GM21447 (cell line): ENCODE results near the gene MYL1.

Source experiments
- ATAC-seq: cut with Tn5 transposase; IDR thresholded peaks from one replicate; pipeline ENCODE4 v1.9.1; 2021; ENCODE audit not compliant: unreplicated experiment

The MYL1 gene

DNA sequence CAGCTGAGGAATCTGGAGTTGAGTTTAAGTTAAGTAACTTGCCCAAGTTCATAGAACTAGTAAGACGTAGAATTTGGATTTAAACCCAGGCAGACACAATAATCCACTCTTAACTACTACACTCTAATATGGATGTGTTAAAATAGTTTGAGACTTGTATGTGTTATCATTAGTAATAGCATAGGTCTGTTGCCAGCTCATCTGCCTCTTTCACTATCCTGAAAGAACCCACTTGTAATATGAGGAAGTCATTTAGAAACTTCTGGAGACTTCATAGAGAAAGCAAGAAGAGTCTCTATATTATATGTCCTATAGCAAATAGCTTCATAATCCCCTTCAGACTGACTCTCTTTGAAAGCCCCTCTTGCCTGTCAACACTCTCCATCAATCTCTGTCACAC lies 46.7 kb downstream of the MYL1 start:
- ATAC-seq: no peak

DNA sequence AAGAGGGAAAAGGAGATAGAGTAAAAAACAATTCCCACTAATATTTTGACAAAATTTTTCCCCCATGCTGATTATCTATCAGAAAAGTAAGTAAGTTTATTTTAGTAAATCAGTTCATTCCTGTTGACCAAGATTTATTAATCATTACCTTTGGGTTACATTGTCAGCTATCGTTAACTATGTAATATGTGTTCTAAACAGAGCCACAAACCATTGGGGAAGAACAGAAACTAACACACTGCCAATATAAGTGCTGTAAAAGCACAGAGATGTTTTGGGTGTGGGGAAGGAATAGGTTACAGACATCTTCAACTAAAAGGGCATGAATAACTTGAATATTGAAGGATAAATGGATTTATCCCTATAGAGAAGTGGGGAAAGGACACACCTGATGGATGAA lies 47.3 kb downstream of the MYL1 start:
- ATAC-seq: no peak

DNA sequence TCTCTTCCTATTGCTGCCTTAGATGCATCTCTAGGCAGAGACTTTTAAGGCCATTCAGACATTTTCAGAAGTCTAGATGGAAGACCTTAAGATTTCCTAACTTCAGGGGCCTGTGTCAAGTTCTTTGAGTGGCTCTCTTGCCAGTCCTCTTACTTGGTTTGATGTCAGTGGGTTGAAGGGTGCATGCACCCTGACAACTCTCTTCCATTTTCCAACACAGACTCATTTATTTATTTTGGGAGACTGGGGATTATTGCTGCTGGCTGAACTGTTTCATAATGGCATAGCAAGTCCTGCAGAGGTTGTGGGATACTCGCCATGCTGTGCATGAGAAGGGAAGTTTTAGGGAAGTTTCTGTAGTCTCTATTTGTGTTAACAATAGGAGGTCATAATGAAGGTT lies 50.7 kb downstream of the MYL1 start:
- ATAC-seq: no peak

DNA sequence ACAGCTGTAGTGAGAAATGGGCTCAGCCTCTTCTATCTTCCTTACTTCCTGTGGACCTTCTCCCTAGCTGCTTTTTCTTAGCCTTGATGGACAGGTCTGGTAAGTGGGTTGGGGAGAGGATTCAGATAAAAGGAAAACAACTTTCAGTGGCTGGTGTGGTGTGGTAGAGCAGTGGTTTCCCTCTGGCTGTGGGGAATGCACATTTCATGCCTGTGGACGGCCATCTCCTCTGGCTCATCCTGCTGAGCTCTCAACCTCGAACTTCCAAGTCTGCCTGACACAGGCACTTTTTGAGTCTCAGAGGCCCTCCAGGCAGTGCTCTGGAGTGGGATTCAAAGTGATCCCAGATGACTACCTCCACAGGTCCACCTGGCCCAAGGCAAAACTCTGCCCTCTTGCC lies 51.1 kb downstream of the MYL1 start:
- ATAC-seq: no peak

DNA sequence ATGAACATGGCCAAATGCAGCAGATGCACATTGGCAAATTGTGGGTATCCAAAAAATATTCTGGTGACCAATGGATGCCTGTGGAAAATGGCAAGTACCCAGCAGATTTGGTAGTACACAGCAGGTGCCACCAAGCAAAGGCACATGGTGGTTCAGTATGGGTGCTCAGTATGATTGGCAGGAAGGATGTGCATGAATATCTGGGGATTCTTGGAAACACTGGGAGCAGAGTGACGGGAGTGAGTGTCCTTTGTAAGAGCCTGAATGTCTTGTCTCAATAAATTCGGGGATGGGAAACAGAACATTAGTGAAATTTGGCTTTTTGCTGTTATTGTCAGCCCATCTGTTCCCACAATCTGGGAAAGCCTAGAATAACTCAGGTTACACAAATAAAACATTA lies 52.9 kb downstream of the MYL1 start:
- no peak for ATAC-seq

DNA sequence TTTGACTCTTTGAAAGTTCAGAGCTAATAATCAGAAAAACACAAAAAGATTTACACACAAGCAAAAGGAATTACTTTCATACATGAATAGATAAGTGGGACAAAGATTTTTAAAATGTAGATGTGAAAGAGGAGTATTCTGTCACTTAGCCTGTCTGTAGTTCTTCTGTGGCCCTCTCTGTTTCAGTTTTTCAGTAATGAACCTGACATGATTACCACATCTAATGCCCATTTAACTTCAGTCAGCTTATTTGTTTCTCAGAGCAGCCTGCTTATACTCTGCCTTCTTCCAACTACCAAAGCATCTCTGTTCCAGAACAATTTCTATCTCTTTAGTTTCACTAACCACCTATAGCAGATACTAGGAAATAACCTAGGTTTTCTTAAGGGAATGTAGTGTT lies 55.3 kb downstream of the MYL1 start:
- no peak for ATAC-seq

DNA sequence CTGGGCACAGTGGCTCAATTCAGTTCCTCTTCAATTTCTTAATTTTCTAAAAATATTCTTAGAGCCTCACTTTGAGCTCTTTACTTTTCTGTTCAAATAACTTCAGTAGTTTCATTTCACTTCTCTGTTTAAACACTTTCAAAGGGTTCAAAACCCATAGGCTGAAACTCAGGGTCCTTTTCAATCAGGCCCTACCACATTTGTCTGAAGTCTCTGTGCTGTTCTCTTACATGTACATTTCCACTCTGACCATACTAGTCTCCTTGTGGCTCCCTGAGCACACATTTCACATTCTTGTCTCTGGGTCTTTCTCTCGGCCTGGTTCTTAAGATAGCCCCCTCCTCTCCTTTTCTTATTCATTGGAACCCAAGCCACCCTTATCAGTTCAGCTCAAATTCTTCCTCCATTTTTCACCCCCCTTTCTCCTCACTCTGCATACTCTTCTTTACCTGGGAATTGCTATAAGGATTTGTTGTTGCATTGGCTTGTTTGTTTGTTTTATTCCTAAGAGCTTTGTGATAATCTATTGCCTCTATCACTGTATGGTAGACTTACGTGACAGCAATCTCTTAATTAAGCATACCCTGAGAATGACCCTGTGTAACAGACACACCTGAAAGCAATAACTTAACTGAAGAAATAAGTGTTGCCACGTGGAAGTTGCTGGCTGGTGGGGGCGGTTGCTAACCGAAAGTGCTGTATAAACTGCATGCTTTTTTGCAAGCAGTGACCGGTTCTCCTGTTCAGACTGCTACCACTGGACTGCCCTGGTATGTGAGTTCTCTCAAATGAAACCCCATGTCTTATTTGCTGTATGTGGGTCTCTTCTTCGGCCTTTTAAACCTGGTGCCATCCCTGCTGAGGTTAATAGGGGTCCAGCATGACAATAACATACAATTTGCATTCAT lies 62.0 kb downstream of the MYL1 start:
- ATAC-seq: no peak

DNA sequence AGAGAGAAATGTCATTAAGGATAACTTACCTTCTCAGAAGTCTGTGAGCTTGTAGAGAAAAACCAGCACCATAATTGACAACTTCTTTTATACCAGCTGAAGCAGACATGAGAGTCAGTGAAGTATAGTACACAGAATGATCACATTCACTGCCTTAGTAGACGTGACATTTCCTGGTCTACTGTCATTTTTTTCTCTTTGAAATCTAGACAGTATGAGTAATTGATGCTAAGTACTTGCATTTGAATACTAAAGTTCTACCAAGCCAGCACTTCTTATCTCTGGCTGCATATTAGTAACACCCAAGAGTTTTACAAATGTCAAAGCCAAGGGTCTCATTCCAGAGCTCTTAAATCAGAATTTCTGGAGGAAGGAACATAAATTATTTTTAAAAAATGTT lies 64.4 kb downstream of the MYL1 start:
- ATAC-seq: no peak
